D721Med (cell line): ENCODE measurements around the gene GSTM5.

Experiments
- DNase-seq: peaks from one replicate; pipeline ENCODE4 v3.0.0; 2011; ENCODE audit warnings: low spot score; ENCODE audit not compliant: insufficient read length
- FAIRE-seq: peaks from 2 replicates; lab custom pipeline; 2011; peaks lifted over from hg19 to GRCh38; lab: Jason Lieb, UNC
- TF ChIP-seq, protein P1 (sequence below): IDR thresholded peaks from 2 replicates; pipeline ENCODE4 v1.5.1; 2012; ENCODE audit warnings: mild to moderate bottlenecking, control low read depth; ENCODE audit not compliant: insufficient read depth; ENCODE audit errors: missing control alignments

GSTM5 gene

DNA sequence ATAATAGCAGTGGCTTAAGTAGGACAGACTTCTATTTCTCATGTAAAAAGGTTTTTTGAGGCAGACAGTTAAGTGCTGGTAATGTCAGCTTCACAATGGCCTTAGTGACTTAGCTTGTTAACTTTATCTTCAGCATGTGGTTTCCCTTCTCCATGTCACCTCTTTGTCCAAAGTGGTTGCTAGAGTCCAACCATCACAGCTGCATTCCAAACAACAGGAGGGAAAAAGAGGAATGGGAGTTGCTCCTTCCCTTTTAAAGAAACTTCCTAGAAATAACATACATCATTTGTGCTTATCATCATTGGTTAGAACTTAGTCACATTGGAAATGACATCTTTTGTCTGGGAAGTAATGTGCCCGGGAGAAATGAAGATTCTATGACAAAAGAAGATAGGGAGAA, 9.9 kb downstream of the GSTM5 start:
- no peak for FAIRE-seq
- TF ChIP-seq, protein P1, sequence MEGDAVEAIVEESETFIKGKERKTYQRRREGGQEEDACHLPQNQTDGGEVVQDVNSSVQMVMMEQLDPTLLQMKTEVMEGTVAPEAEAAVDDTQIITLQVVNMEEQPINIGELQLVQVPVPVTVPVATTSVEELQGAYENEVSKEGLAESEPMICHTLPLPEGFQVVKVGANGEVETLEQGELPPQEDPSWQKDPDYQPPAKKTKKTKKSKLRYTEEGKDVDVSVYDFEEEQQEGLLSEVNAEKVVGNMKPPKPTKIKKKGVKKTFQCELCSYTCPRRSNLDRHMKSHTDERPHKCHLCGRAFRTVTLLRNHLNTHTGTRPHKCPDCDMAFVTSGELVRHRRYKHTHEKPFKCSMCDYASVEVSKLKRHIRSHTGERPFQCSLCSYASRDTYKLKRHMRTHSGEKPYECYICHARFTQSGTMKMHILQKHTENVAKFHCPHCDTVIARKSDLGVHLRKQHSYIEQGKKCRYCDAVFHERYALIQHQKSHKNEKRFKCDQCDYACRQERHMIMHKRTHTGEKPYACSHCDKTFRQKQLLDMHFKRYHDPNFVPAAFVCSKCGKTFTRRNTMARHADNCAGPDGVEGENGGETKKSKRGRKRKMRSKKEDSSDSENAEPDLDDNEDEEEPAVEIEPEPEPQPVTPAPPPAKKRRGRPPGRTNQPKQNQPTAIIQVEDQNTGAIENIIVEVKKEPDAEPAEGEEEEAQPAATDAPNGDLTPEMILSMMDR = no peak
- no peak for DNase-seq

DNA sequence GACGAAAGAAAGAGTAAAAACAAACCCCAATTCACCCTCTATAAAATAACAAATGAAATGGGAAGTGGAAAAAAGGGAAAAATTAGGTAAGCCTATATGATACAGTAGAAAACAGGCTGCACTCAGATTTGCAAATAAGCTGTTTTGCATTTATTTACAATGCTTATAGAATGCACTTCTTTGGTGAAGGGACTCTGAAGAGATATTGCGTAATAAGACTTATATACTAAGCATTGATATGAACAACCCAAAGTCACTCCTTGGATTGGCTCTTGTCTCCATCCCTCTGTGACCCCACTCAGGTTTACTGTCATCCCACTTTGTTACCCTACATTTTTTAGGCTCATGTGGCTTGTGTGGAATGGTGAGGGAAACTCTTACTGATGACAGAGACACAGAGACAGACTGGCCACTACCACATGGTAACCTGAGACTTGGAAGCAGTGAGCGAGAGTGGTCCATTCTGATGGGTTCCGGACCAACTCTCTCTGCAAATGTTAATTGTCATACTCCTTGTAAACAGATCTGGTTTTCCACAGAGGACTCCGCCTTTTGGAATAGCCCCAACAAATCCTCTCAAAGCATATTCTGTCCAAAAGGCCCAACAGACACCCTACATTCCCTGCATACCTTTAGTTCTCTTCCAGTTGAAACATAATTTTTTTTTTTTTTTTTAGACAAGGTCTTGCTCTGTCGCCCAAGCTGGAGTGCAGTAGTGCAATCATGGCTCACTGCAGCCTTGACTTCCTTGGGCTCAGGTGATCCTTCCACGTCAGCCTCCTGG, 11.0 kb downstream of the GSTM5 start:
- TF ChIP-seq, protein P1 = no peak
- DNase-seq (no peak), FAIRE-seq (no peak)

DNA sequence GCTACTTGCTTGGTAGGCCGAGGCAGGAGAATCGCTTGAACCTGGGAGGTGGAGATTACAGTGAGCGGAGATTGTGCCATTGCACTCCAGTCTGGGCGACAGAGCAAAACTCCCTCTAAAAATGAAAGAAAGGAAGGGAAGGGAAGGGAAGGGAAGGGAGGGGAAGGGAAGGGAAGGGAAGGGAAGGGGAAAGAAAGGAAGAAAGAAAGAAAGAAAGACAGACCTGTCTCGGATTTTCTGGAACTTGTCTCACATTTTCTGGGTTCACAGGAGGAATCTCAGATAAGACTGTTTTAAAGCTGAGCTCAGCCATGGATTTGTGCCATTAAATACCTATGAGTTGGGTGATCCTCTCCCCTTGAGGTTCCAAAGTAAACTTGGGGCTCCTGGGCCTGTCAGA, 12.9 kb downstream of the GSTM5 start:
- TF ChIP-seq, protein P1 = no peak
- DNase-seq (no peak), FAIRE-seq (no peak)

DNA sequence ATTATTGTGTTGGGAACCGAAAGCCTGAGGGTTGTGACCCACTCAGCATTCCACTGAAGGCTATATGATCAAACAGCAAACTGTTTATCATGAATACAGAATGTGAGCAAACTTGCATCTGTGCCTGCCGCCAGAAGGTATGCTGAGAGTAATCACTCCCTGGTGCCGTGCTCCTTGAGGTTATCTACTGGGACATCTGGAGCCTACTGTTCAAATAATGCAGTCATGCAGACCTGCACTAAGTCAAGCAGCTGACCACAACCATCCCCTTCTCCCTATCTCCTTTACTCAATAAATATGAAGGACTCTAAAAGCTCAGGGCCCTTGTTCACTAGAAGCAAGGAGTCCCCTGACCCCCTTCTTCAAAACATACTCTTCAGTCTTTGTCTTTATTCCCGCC, 13.5 kb downstream of the GSTM5 start:
- no peak for FAIRE-seq
- no peak for DNase-seq
- TF ChIP-seq, protein P1 = no peak

DNA sequence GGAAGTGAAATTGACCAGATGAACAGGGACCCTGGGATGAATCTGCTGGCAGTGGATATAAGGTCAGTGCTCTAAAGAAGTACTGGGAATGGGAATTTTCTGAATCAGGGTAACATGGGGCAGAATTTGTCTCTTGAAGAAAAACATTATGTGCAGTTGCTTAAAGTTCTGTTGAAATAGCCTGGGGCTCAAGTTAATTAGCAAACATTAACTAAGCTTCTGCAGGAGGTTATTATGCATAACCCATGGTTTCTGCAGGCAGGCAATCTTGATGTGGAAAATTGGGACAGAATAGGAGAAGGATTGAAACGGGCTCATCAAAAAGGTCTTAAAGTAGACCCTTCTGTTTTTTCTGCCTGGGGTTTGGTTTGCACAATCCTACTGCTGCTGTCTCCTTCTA, 14.0 kb downstream of the GSTM5 start:
- TF ChIP-seq, protein P1 = no peak
- DNase-seq = no peak
- no peak for FAIRE-seq

DNA sequence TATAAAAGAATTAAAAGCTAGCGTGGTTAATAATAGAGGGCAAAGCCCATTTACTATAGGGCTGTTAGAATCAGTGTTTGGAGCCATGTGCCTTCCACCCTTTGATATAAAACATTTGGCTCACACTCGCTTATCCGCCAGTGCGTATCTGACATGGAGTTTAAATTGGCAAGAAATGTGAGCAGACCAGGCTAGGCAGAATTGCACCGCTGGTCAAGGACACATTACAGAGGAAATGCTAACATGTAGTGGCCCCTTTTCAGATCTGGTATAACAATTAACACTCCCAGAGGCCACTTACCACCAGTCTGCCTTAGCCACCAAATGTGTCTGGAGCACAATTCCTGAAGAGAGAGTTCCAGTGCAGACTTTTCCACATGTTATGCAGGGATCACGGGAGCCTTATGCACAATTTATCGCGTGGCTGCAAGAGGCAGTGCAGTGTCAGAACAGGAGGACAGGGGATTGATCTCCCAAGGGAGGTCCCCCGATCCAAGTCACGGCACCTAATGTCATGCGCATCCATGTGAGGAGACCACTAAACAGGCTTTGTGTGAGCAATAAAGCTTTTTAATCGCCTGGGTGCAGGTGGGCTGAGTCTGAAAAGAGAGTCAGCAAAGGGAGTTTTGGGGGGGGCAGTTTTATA, 14.8 kb downstream of the GSTM5 start:
- FAIRE-seq (no peak), DNase-seq (no peak)
- TF ChIP-seq, protein P1 = no peak

DNA sequence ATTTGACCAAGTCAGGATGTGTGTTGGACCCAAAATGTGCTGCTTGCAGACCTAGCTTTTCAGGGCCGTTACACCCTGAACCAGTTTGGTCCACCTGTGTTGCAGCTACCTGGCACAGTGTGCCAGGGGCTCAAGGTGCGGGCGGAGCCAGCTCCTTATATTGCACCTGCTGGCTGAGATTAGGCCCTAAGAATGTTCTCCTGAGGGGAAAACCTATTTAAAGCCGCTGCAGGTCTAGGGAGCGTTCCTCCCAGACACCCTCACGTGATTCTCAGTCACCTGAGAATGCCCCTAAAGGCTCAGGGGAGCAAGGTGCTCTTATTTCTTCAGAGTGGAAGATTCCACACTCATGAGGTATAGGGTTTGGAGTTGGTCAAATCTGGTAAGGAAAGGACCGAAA, 16.8 kb downstream of the GSTM5 start:
- FAIRE-seq (no peak), DNase-seq (no peak)
- TF ChIP-seq, protein P1 = no peak
